PFSK-1 (cell line): ENCODE data around the gene WDR13.

Experiments used
- FOXP2 ChIP-seq: optimal IDR thresholded peaks from 2 replicates; pipeline ENCODE3; 2011; ENCODE audit warnings: borderline replicate concordance, control low read depth, inconsistent platforms; ENCODE audit not compliant: insufficient read depth; ENCODE audit errors: extremely low read length, extremely low read depth
- POLR2AphosphoS5 ChIP-seq: IDR thresholded peaks from 2 replicates; pipeline ENCODE4 v1.6.1; 2012; ENCODE audit warnings: low read depth, mild to moderate bottlenecking, control low read depth, low read length, moderate library complexity
- SIN3A ChIP-seq: IDR thresholded peaks from 2 replicates; pipeline ENCODE4 v1.6.1; 2012; ENCODE audit warnings: mild to moderate bottlenecking, low read length, moderate library complexity, borderline replicate concordance; ENCODE audit not compliant: insufficient read depth
- TAF1 ChIP-seq: IDR thresholded peaks from 2 replicates; pipeline ENCODE4 v1.6.1; 2012; ENCODE audit warnings: low read length, control low read depth, borderline replicate concordance; ENCODE audit not compliant: insufficient read depth
- TF ChIP-seq, protein P1 (sequence below), 2 experiments: IDR thresholded peaks; 2 replicates each; pipeline versions ENCODE4 v1.6.1 to v1.8.0; 2011 to 2012; ENCODE audit warnings: low read depth in 2 of 2, low read length in 2 of 2, control low read depth in 1 of 2, inconsistent platforms in 1 of 2, mild to moderate bottlenecking in 1 of 2, moderate library complexity in 1 of 2; ENCODE audit not compliant: insufficient read depth in 1 of 2

Gene WDR13

DNA sequence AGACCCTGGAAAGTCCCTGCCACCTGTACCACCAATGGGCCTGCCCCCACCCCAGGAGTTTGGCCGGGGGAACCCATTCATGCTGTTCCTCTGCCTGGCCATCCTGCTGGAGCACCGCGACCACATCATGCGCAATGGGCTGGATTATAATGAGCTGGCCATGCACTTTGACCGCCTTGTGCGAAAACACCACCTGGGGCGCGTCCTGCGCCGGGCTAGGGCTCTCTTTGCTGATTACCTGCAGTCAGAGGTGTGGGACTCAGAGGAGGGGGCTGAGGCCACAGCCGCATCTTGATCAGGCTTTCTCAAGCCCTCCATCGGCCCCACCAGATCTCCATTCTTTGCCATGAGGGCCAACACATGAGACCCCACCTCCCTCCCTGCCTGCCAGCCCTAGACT is 36.6 kb upstream of the WDR13 start:
- TF ChIP-seq FOXP2, result no peak
- TF ChIP-seq POLR2AphosphoS5, result no peak
- no peak for TF ChIP-seq TAF1
- TF ChIP-seq SIN3A, result no peak
- TF ChIP-seq, protein P1, sequence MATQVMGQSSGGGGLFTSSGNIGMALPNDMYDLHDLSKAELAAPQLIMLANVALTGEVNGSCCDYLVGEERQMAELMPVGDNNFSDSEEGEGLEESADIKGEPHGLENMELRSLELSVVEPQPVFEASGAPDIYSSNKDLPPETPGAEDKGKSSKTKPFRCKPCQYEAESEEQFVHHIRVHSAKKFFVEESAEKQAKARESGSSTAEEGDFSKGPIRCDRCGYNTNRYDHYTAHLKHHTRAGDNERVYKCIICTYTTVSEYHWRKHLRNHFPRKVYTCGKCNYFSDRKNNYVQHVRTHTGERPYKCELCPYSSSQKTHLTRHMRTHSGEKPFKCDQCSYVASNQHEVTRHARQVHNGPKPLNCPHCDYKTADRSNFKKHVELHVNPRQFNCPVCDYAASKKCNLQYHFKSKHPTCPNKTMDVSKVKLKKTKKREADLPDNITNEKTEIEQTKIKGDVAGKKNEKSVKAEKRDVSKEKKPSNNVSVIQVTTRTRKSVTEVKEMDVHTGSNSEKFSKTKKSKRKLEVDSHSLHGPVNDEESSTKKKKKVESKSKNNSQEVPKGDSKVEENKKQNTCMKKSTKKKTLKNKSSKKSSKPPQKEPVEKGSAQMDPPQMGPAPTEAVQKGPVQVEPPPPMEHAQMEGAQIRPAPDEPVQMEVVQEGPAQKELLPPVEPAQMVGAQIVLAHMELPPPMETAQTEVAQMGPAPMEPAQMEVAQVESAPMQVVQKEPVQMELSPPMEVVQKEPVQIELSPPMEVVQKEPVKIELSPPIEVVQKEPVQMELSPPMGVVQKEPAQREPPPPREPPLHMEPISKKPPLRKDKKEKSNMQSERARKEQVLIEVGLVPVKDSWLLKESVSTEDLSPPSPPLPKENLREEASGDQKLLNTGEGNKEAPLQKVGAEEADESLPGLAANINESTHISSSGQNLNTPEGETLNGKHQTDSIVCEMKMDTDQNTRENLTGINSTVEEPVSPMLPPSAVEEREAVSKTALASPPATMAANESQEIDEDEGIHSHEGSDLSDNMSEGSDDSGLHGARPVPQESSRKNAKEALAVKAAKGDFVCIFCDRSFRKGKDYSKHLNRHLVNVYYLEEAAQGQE (IDR thresholded peaks at IDR 0.05; ENCODE audit: insufficient read depth in 1 of 2, low read depth in 2 of 2, low read length in 2 of 2), result no peak

DNA sequence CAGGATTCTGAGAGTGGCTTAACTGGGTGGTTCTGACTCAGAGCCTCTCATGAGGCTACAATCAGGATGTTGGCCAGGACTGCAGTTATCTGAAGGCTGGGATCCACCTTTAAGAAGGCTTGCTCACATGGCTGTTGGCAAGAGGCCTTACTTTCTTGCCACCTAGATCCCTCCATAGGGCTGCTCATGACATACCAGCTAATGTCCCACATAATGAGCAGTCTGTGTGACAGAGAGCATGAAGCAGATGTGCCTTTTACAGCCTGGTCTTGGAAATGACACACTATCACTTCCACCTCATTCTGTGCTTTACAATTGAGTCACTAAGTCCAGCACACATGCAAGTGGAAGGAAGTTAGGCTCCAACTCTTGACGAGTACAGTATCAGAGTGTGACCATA is 27.3 kb upstream of the WDR13 start:
- no peak for TF ChIP-seq TAF1
- no peak for TF ChIP-seq FOXP2
- no peak for TF ChIP-seq POLR2AphosphoS5
- TF ChIP-seq, protein P1 (IDR thresholded peaks at IDR 0.05; ENCODE audit: insufficient read depth in 1 of 2, low read depth in 2 of 2, low read length in 2 of 2), result no peak

DNA sequence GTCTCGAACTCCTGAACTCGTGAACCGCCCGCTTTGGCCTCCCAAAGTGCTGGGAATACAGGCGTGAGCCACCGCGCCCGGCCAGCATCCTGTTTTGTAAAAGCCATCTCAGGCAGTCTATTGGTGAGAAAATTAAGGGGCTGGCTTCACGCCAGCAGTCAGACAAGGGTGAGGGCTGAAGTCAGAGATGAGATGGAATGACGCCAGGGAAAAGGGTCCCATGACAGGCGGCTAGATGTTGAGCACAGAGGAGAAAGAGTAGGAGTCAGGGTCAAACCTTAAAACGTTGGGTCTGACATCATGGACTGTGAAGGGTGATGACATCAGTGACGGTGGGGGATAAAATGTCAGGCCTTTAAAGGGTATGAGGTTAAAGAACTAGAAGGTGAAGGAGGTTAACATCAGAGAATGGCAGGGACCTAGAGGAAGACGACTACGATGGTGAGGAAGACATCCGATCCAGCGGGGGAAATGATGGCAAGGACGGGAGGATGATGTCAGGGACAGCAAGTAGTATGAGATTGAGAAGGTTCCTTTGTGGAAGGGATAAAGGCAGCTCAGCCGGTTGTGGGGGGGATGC is 23.5 kb upstream of the WDR13 start:
- TF ChIP-seq POLR2AphosphoS5 (0 out of 2 replicates have a peak, but pooled peaks have one; percentile 13), SIN3A (no peak)

DNA sequence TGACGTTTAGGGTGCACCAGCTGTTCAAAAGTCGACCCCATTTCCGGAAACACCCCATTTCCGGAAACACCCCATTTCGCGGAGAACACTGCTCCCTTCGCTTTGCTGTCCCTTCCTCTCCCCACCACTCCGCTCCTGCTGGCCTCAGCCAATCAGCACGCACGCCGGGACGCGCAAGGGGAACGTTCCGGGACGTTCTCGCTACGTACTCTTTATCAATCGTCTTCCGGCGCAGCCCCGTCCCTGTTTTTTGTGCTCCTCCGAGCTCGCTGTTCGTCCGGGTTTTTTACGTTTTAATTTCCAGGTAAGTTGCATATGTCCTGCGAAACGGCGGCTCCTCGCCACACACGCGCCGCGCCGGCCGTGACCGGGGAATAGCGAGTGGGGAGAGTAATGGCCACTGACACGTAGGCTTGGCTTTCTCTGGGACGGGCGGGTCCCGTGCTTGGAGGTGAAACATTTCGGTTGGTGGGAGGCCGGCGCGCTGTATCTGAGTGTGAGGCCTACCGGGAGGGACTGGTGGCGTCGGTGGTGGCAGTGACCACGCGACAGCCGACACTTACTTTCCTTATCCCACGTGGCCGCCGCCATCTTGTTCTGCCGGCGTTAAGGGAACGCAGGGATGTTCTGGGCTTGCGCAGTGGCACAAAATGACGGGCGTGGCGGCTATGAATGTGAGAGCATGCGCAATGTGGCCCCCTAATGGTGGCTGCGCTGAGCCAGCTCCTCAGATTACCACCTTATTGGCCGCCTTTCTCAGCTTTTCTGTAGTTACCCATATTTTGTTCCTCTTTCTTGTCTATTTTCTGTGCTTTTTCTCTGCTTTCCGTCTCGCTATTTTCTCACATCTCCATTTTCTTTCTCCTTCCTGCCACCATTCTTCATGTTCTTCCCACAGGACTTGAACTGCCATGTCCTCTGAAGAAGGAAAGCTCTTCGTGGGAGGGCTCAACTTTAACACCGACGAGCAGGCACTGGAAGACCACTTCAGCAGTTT is 22.7 kb upstream of the WDR13 start, which contains the start of gene RBM3:
Gene RBM3, plus strand, starts transcription at position 215 of the 997 bp plus-strand sequence. Its CDS starts 697 bp downstream, at position 912.
- peak; percentile 92 for TF ChIP-seq POLR2AphosphoS5
- TF ChIP-seq SIN3A, result no peak
- TF ChIP-seq TAF1, result peak; percentile 39; the same call in 1 of the 2 replicates
- TF ChIP-seq, protein P1 (IDR thresholded peaks at IDR 0.05; ENCODE audit: insufficient read depth in 1 of 2, low read depth in 2 of 2, low read length in 2 of 2), result no peak
- peak; percentile 70 for TF ChIP-seq FOXP2

DNA sequence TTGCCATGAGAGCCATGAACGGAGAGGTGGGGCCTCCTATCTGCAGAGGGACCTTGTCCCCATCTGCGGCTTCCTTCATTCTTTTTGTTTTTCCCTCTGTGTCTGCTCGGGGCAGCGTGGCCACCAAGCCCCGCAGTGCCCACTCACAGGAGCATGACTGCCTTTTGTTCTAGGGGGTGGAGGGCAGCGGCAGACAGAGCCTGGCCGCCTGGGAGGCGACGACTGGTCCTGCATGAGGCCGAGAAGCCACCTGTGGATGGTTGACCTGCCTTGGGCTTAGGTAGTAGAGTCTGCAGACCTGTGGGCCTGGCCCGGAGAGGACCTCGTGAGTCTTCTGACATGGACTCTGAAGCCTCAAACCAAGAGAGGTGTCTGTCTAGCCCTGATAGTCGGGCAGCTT is 21.6 kb upstream of the WDR13 start:
- TF ChIP-seq POLR2AphosphoS5 (no peak), SIN3A (no peak)

DNA sequence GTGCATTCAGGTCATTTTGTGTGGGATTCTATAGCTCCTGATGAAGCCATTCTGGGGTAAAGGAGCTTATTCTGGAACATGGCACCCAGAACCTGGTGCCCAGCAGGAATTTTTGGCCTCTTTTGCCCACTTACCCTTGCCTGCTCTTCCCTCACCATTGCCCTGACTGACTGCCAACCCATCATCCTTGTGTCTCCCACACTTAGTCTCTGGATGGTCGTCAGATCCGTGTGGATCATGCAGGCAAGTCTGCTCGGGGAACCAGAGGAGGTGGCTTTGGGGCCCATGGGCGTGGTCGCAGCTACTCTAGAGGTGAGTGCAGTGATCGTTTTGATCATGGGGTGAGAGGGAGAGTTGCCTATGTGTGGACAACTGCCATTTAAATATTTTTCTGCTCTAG is 21.2 kb upstream of the WDR13 start:
- TF ChIP-seq, protein P1 (IDR thresholded peaks at IDR 0.05; ENCODE audit: insufficient read depth in 1 of 2, low read depth in 2 of 2, low read length in 2 of 2), result no peak
- no peak for TF ChIP-seq SIN3A
- no peak for TF ChIP-seq TAF1
- no peak for TF ChIP-seq FOXP2
